Measurements from ENCODE around the gene PAM16.

The PAM16 gene

DNA sequence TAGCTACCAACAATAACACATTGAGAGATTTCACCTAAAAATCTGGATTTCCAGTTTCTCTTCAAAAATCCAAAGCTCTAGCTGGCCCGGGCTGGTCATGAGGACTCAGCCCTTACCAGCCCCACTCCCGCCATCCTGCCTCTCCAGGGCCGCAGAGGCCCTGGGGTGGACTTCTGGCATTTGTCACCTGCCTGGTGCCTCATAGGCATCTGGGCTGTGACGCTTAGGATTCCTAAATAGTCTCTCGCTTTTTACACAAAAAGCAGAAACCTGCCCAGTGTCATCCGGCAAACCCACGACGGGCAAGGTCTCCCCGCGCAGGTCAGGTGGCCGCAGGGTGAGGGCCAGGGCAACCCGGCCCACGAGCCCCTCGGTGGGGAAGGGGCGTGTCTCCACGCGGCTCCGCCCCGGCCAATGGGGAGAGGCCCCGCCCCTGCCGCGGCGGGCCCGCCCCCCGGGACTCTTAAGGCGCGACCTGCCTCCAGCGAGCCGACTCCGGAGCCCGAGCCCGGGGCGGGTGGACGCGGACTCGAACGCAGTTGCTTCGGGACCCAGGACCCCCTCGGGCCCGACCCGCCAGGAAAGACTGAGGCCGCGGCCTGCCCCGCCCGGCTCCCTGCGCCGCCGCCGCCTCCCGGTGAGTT is 20.4 kb upstream of the PAM16 start, which contains the start of gene VASN:
Gene VASN (plus strand): TSS at position 492 of the 644 bp plus-strand sequence. CDS start 9,030 bp downstream, outside the sequence.
- DNase-seq (ENCODE audit: low spot score): peak; percentile 60

GRCh38 chr16:4370570-4371356 is 19.6 kb upstream of the PAM16 start:
- no peak for DNase-seq (ENCODE audit: low spot score)

GRCh38 chr16:4370151-4370550 is 19.0 kb upstream of the PAM16 start:
- DNase-seq (ENCODE audit: low spot score): no peak

GRCh38 chr16:4369007-4369733 is 18.0 kb upstream of the PAM16 start:
- no peak for DNase-seq (ENCODE audit: low spot score)

DNA sequence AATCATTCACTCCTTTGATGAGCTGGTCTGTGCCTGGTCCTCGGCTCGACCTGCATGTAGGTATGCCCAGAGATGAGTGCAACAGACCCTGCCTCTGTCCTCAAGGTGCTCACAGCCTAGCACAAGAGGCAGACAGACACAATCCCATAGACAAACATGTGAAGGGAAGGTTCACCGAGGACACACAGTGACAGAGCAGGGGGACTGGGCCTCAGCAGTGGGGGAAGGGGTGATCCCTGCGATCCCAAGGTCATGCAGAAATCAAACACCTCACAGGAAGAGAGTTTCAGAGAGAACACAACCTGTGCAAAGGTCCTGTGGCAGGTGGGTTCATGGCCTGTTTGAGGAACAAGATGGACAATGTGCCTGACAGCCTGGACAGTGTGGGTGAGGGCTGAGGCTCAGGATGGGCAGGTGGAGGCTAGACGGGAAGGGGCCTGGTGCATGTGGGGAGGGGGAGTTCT is 16.3 kb upstream of the PAM16 start:
- no peak for DNase-seq (ENCODE audit: low spot score)

- DNase-seq (ENCODE audit: low spot score): no peak
Measured at GRCh38 chr16:4366016-4366415, 14.9 kb upstream of the PAM16 start.

DNA sequence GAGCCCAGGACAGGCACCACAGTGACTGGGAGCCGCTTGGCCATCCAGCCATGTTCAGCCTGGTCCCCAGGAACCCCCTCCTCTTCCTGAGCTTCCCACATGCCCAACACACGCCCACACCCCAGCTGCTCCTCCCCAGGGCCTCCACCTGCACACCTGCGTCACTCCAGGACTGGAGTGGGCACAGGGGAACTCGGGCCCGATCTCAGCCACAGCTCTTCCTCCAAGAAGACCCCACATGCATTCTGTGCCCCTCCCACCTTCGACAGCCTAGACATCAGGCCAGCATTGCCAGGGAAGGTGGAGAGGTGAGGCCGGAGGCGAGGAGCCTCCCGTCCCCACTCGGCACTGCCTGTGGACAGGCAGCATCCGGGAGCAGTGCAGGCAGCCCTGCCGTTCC is 14.5 kb upstream of the PAM16 start:
- no peak for DNase-seq (ENCODE audit: low spot score)

GRCh38 chr16:4365014-4365406 is 13.9 kb upstream of the PAM16 start:
- no peak for DNase-seq (ENCODE audit: low spot score)

- DNase-seq (ENCODE audit: low spot score): no peak
Measured at GRCh38 chr16:4364196-4365013, 13.3 kb upstream of the PAM16 start.

GRCh38 chr16:4362476-4363135 is 11.5 kb upstream of the PAM16 start:
- DNase-seq (ENCODE audit: low spot score): no peak

DNA sequence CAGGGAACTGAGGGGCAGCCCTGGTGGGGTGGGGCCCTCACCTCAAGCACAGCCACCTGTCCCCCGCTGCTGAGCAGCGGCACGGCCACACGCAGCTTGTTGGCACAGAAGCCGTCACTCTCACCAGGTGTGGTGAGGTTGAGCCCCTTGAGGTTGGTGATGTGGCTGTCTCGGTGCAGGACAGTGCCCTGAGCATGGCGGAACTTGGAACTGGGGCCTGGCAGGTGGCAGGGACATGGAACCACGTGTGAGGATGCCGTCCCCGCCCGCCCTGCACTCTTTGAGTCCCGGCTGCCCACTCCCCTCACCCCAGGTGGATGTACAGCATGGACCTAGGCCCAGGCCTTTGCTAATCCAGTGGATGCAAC is 10.8 kb upstream of the PAM16 start:
- no peak for DNase-seq (ENCODE audit: low spot score)

- DNase-seq (ENCODE audit: low spot score): no peak
Measured at GRCh38 chr16:4361033-4361943, 10.2 kb upstream of the PAM16 start.

GRCh38 chr16:4360538-4361021 is 9.5 kb upstream of the PAM16 start:
- no peak for DNase-seq (ENCODE audit: low spot score)

- no peak for DNase-seq (ENCODE audit: low spot score)
Measured at GRCh38 chr16:4359914-4360313, 8.8 kb upstream of the PAM16 start.

DNA sequence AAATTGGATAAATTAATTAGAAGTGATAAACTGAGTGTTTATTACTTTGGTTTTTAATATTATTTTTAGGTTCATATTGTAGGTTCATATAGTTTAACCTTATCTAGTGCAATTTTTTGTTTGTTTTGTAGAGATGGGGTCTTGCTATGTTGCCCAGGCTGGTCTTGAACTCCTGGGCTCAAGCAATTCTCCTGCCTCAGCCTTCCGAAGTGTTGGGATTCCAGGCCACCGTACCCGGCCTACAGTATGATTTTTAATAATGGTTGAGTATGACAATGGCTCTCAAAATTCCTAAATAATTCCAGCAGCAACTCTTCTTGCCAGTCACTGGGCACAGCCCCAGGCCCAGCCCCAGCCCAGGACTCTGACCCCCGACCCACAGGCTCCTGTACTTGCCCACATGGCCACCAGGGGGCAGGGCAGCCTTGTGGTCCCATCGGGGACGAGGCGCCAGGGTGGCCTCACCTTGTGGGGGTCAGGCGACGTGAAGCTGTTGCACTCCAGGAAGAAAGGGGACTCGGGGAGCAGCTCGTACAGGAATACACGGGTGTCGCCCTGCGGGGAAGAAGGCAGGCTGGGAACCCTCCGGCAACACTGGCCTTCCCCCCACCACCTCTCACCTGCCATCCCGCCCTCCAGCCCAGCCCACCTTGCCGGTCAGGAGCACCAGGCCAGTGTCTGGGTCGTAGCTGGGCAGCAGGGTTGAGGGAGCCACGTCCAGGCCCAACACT is 7.9 kb upstream of the PAM16 start:
- peak; percentile 57 for DNase-seq (ENCODE audit: low spot score)

DNA sequence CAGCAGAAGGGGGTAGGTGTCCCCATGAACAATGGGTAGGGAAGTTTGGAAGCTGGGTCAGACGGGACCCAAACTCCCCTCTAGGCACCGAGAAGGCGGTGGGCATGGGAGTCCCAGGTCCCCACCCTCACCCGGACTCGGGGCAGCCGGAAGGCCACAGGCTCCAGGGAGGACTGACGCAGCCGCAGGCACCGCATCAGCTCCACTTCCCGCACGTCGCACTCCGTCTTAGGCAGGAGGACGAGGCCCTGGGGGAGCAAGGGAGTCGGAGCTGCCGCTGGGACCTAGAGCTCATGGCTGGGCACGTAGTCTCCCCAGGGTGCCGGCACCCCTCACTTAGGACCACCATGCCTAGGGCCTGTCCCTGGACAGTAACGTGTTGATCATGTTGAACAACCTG is 7.1 kb upstream of the PAM16 start:
- no peak for DNase-seq (ENCODE audit: low spot score)

DNA sequence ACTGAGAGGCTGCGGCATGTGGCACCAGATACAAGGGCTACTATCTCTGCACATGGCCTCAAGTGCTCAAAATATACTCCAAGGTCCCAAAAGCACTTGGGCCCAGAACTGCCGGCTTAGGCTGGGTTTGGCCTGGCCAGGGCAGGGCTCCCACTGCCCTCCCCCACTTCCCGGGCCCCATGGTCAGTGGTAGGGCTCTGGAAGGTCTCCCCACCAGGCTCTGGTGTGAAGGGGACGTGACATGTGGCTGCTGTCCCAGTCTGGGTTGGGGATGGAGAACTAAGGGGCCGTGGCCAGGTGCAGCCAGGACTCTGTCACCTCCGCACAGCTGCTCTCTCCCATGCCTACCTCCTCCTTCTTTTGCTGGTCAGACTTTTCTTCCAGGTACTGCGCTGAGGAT is 5.7 kb upstream of the PAM16 start:
- no peak for DNase-seq (ENCODE audit: low spot score)

- DNase-seq (ENCODE audit: low spot score): no peak
Measured at GRCh38 chr16:4354512-4355409, 3.6 kb upstream of the PAM16 start.

Data from CD4-positive, alpha-beta T cell treated with Interleukin-6 at 100 ng/mL for 8 hours (primary cell).